SK-N-MC (cell line): ENCODE data around the gene CHTF18.
"Not testable (repeated sequence)": the region's sequence is repeated elsewhere in the genome, so short reads cannot be mapped to it uniquely, and the experiment has no call there.

Experiments used
- DNase-seq: peaks from one replicate; pipeline ENCODE4 v3.0.0-alpha.2; 2011; ENCODE audit warnings: low read depth, low spot score
- H3K27ac ChIP-seq: fragments of 200-600 bp; sonication (generic); 2 replicates; pipeline ENCODE4 v1.5.1; 2016; ENCODE audit warnings: mixed run types
- H3K36me3 ChIP-seq: fragments of 200-600 bp; sonication (generic); 2 replicates; pipeline ENCODE4 v1.6.1; 2017; ENCODE audit warnings: antibody characterized with exemption, low read length, mixed read lengths; ENCODE audit not compliant: insufficient read depth
- H3K4me3 ChIP-seq: fragments of 200-600 bp; sonication (generic); 2 replicates; pipeline ENCODE4 v1.5.1; 2016
- H3K9ac ChIP-seq: fragments of 200-600 bp; sonication (generic); 2 replicates; pipeline ENCODE4 v1.8.0; 2017; ENCODE audit warnings: mixed run types, mixed read lengths; ENCODE audit not compliant: insufficient read length
- H3K9me3 ChIP-seq: fragments of 200-600 bp; sonication (generic); 2 replicates; pipeline ENCODE4 v1.6.1; 2017; ENCODE audit warnings: low read depth, mild to moderate bottlenecking, antibody characterized with exemption, low read length, moderate library complexity, mixed read lengths
- EZH2 ChIP-seq: fragments of 200-600 bp; sonication (generic); IDR thresholded peaks from one replicate; pipeline ENCODE4 v1.6.1; 2017; ENCODE audit warnings: antibody characterized with exemption
- FOXP2 ChIP-seq: optimal IDR thresholded peaks from 2 replicates; pipeline ENCODE3; 2011; ENCODE audit warnings: mild to moderate bottlenecking, moderate library complexity; ENCODE audit not compliant: insufficient read depth; ENCODE audit errors: extremely low read length, control extremely low read depth
- POLR2AphosphoS5 ChIP-seq: IDR thresholded peaks from 2 replicates; pipeline ENCODE4 v1.6.1; 2012; ENCODE audit warnings: mild to moderate bottlenecking, low read depth, low read length, borderline replicate concordance

The CHTF18 gene

GRCh38 chr16:788399-789126, at the start of gene CHTF18:
Gene CHTF18 (plus strand): TSS chr16:788620. CDS start chr16:788685, 65 bp downstream.
- no peak within 1 kb of the TSS for H3K27ac ChIP-seq
- peaks cover 14% of the 10 kb centered on the region; the same call in 1 of the 2 replicates for H3K36me3 ChIP-seq
- H3K9ac ChIP-seq, result peak within 1 kb of the TSS; percentile 90
- no peaks in the 10 kb centered on the region for H3K9me3 ChIP-seq
- peak within 1 kb of the TSS; percentile 94 for H3K4me3 ChIP-seq
- peak; percentile 79 for TF ChIP-seq POLR2AphosphoS5
- TF ChIP-seq FOXP2, result no peak
- DNase-seq, result no peak

DNA sequence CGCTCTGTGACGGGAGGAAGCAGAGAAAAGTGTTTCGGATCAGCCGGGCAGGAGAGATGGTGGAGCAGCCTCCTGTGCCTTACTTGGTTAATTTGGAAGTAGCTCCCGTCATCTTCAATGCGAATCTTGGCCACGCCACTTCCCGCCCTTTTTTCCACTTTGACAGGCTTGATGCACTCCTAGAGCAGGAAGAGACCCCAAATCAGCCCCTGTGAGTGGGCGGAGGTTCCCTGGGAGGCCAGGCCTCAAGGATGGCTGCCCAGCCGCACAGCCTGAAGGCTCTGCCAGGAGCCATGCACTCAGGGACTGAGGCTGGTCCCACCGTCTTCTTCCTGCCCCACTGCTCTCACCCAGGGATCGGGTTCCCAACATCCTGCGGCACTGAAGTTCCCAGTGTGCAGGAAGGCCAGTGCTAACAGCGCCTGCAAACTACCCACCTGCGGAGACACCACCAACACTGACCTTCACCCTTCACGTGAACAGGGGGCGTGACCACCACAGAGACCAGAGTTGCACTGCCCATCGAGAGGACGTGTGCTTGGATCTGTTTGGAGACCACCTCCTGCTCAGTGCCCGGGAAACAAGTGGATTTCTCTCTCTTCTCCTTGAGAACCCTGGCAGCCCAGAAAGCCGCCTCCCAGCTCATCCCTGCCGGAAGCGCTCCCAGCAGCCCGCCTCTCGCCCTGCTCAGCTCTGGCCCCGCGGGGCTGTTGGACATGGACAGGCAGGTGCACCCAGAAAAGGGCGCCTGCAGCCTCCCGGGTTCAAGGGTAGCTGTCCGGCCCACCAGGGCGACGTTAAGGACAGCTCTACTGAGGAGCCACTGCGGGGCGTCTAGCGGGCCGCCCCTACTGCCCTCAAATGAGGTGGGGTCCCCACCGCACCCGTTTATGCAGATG, 48.6 kb upstream of the CHTF18 start:
- Histone ChIP-seq H3K4me3 (peak overlapping the region; percentile 88), H3K36me3 (no peaks in the 10 kb centered on the region; the same call in 1 of the 2 replicates), H3K9me3 (no peaks in the 10 kb centered on the region), H3K9ac (peak overlapping the region; percentile 92), H3K27ac (no peak overlapping the region)
- no peak for DNase-seq
- TF ChIP-seq POLR2AphosphoS5, result no peak
- no peak for TF ChIP-seq FOXP2
- no peak for TF ChIP-seq EZH2

DNA sequence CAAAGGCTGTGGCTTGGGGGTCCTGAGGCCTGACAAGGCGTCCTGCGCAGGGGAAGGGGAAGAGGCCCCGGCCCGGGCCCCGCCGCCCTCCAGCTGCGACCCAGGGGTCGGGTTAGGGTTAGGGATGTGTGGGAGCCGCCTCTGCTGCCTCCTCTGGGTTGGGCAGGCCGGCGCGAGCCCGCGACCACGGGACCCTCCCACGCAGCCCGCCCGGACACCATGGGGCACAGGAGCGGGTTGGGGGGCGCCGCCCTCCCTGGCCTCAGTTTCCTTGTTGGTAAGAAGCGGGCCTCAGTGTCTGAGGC, 48.0 kb upstream of the CHTF18 start:
- DNase-seq, result no peak
- no peak for TF ChIP-seq EZH2
- TF ChIP-seq FOXP2, result no peak
- no peak for TF ChIP-seq POLR2AphosphoS5

DNA sequence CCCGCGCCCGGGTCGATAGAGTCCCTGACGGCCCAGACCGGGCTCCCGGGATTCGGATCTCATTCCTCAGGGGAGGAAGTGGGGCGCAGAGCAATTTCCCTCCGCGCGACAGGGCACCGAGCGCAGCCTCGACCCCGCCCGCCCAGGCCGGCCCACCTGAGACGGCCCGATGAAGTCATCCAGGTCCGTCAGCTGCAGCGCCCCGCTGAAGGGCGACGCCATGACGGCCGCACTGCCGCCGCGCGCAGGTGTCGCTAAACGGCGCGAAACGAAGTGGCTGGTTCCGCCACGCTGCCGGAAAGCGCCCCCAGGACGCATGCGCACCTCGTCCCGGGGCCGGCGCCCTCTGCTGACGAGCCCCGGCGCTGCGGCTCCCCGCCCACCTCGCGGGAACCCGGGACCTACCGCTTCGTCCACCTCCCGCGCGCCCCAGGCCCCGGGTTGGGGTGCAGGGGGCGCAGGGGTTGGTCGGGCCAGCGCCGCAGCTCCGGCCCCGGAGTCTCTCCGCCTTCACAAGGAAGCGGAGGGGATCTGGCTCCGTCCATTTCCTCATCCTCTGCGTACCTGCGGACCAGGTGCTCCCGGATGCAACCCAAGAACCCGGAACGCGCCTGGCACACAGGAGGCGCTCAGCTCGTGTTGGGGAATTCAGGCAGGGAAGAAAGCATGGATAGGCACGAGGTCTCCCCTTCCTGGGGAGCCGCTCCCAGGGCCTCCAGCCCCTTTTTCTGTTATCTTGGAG, 47.5 kb upstream of the CHTF18 start, which contains the start of gene CIAO3:
CIAO3 (minus strand) TSS at position 234 of the 742 bp plus-strand sequence; CDS start at position 222, 12 bp downstream.
- Histone ChIP-seq H3K9me3 (no peaks in the 10 kb centered on the region), H3K4me3 (peak within 1 kb of the TSS; percentile 88), H3K27ac (no peak within 1 kb of the TSS), H3K36me3 (no peaks in the 10 kb centered on the region; the same call in 1 of the 2 replicates), H3K9ac (peak within 1 kb of the TSS; percentile 92)
- TF ChIP-seq EZH2 (no peak), FOXP2 (peak; percentile 60), POLR2AphosphoS5 (peak; percentile 77)
- peak; percentile 22 for DNase-seq

More for the DNA sequence above, 48.0 kb upstream of the CHTF18 start:
- H3K36me3 ChIP-seq, result no peaks in the 10 kb centered on the region; the same call in 1 of the 2 replicates
- H3K9ac ChIP-seq, result peak overlapping the region; percentile 92
- no peaks in the 10 kb centered on the region for H3K9me3 ChIP-seq
- H3K4me3 ChIP-seq, result peak overlapping the region; percentile 88
- H3K27ac ChIP-seq, result no peak overlapping the region

GRCh38 chr16:741986-742629, 46.3 kb upstream of the CHTF18 start:
- H3K9ac ChIP-seq, result no peak overlapping the region

GRCh38 chr16:742894-743293, 45.5 kb upstream of the CHTF18 start:
- H3K4me3 ChIP-seq, H3K36me3 ChIP-seq, H3K27ac ChIP-seq, H3K9me3 ChIP-seq, DNase-seq, H3K9ac ChIP-seq: not testable (repeated sequence)

More at GRCh38 chr16:741986-742629, 46.3 kb upstream of the CHTF18 start:
- no peak overlapping the region for H3K4me3 ChIP-seq
- H3K9me3 ChIP-seq, result no peaks in the 10 kb centered on the region
- TF ChIP-seq FOXP2, result no peak
- TF ChIP-seq EZH2, result no peak
- no peak for TF ChIP-seq POLR2AphosphoS5
- no peaks in the 10 kb centered on the region; the same call in 1 of the 2 replicates for H3K36me3 ChIP-seq
- DNase-seq, result no peak
- H3K27ac ChIP-seq, result no peak overlapping the region

- H3K4me3 ChIP-seq, result no peak overlapping the region
- TF ChIP-seq POLR2AphosphoS5 (no peak), EZH2 (no peak), FOXP2 (no peak)
- H3K36me3 ChIP-seq, result no peaks in the 10 kb centered on the region
- DNase-seq, result no peak
- H3K27ac ChIP-seq, result no peak overlapping the region
- H3K9ac ChIP-seq, result no peak overlapping the region
- no peaks in the 10 kb centered on the region for H3K9me3 ChIP-seq
These were observed 44.5 kb upstream of the CHTF18 start for GRCh38 chr16:743794-744500.
